Lower lobe of right lung (tissue), 2 donors: Measurements from ENCODE around the gene TBX20. TPM values are rescaled to one million over a fixed set of nuclear protein-coding genes. Genes with fewer than 3 reads are reported as not detected.

Experiments
- ATAC-seq, 2 donors: fragments of 200-7000 bp; cut with Tn5 transposase; one replicate each; pipeline ENCODE4 v1.9.1; 2020 to 2022; ENCODE audit warnings: mild to moderate bottlenecking in 2 of 2, moderate library complexity in 2 of 2
- DNase-seq: peaks from one replicate; pipeline ENCODE4 v3.0.0-alpha.2; 2020
- H3K27ac ChIP-seq: fragments of 200-600 bp; one replicate; pipeline ENCODE4 v1.8.0; 2022
- H3K27me3 ChIP-seq: fragments of 200-600 bp; one replicate; pipeline ENCODE4 v1.8.0; 2022; ENCODE audit warnings: low read depth
- H3K36me3 ChIP-seq: fragments of 200-600 bp; one replicate; pipeline ENCODE4 v1.8.0; 2022; ENCODE audit warnings: mild to moderate bottlenecking
- H3K4me1 ChIP-seq: fragments of 200-600 bp; one replicate; pipeline ENCODE4 v1.8.0; 2022
- H3K4me3 ChIP-seq: fragments of 200-600 bp; one replicate; pipeline ENCODE4 v1.8.0; 2022; ENCODE audit warnings: mild to moderate bottlenecking
- H3K9me3 ChIP-seq: fragments of 200-600 bp; one replicate; pipeline ENCODE4 v1.8.0; 2022
- CTCF ChIP-seq: fragments of 200-600 bp; IDR thresholded peaks from one replicate; pipeline ENCODE4 v1.8.0; 2022; ENCODE audit warnings: antibody characterized with exemption, mild to moderate bottlenecking
- intact Hi-C: fragments of 100-400 bp; cut with DNase I; formaldehyde crosslinking; loops from one replicate; pipeline ENCODE4 v1.11.0; 2022
- total RNA-seq: library from RNA; stranded (reverse); fragmentation: NEBNext Ultra II Directional; extraction: Animal tissue kit (Norgen Biotek cat#: 25700); gene quantifications from one replicate; pipeline ENCODE4 v1.2.1, GENCODE V29; 2021
- donor health status: DM: no; HTN: yes; CAD: no; lungs with severe emphysema.

TBX20 gene
- total RNA-seq, 1 donor from 2014 or later, result 0.65 TPM

- no peak for ATAC-seq
- intact Hi-C loops, result no loop called here
These were observed 27.0 kb upstream of the TBX20 start for GRCh38 chr7:35280902-35281301.

DNA sequence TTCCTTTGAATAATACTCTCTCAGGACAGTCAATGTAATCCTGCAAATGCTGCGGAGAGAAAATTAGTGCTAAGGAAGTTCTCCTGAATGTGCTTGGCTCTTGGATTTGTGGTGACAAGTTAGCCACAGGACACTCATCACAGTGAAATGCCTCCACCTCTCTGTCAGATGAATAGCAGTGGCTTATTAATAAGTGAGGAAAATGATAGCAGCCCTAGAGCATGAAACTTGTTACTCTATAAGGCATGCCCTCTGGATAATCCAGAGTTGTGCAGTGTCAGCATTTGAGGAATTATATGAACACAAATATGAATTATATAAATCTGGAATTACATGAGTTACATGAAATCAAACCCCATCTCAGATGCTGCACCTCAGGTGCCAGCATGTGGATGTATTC lies 23.5 kb upstream of the TBX20 start:
- Histone ChIP-seq H3K4me3 (no peak overlapping the region), H3K36me3 (no peaks in the 10 kb centered on the region), H3K4me1 (no peaks in the 10 kb centered on the region), H3K27ac (no peak overlapping the region), H3K27me3 (no peaks in the 10 kb centered on the region), H3K9me3 (no peaks in the 10 kb centered on the region)
- intact Hi-C loops, result no loop called here
- TF ChIP-seq CTCF, result no peak
- no peak for DNase-seq
- ATAC-seq, result no peak

More at GRCh38 chr7:35280902-35281301, 27.0 kb upstream of the TBX20 start:
- Histone ChIP-seq H3K4me3 (no peak overlapping the region), H3K9me3 (no peaks in the 10 kb centered on the region), H3K4me1 (no peaks in the 10 kb centered on the region), H3K27me3 (no peaks in the 10 kb centered on the region), H3K27ac (no peak overlapping the region), H3K36me3 (no peaks in the 10 kb centered on the region)
- no peak for DNase-seq
- no peak for TF ChIP-seq CTCF

GRCh38 chr7:35272246-35272645 lies 18.3 kb upstream of the TBX20 start:
- no peak overlapping the region for H3K4me3 ChIP-seq
- no peaks in the 10 kb centered on the region for H3K36me3 ChIP-seq
- no peaks in the 10 kb centered on the region for H3K4me1 ChIP-seq
- DNase-seq (no peak), ATAC-seq (no peak)
- intact Hi-C loops, result no loop called here
- H3K27me3 ChIP-seq, result no peaks in the 10 kb centered on the region
- H3K9me3 ChIP-seq, result no peaks in the 10 kb centered on the region
- TF ChIP-seq CTCF, result no peak
- no peak overlapping the region for H3K27ac ChIP-seq

DNA sequence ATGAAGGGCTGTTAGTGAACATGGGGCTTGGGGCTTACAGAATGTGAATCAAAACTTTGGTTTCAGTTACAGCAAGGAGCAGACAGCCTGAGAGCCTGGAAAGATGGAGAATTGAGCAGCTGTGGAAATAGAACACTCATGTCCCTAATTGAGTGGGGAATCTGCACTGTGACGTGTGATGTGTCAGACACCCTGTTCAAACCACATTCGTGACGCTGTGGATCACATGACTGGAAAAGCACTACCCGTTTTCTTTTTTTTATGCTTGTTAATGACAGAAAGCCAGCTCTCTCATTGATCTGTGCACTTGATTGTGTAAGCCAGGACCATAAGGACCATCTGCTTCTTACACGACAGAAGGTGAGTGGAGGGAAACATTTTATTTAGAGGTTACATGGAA lies 15.1 kb upstream of the TBX20 start:
- H3K9me3 ChIP-seq, result no peaks in the 10 kb centered on the region
- no peak for TF ChIP-seq CTCF
- intact Hi-C loops, result no loop called here
- peaks cover 15% of the 10 kb centered on the region for H3K27me3 ChIP-seq
- no peak overlapping the region for H3K27ac ChIP-seq
- no peaks in the 10 kb centered on the region for H3K4me1 ChIP-seq
- ATAC-seq (no peak), DNase-seq (no peak)
- no peak overlapping the region for H3K4me3 ChIP-seq
- no peaks in the 10 kb centered on the region for H3K36me3 ChIP-seq

DNA sequence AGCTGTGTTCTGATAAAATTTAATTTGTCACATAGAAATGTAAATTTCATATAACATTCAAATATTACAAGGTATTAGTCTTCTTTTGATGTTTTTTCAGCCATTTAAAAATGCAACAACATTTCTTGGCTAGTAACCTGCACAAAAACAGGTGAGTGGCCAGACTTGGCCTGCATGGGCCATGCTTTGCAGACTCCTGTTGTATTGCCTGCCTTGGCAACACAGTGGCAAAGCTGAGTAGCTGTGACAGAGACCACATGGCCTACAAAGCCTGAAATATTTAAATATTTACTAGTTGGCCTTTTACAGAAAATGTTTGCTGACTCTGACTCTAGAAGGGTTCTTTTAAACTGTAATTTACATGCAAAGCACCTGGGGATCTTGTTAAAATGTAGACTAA lies 13.5 kb upstream of the TBX20 start:
- TF ChIP-seq CTCF, result no peak
- no peaks in the 10 kb centered on the region for H3K36me3 ChIP-seq
- H3K9me3 ChIP-seq, result no peaks in the 10 kb centered on the region
- H3K27ac ChIP-seq, result no peak overlapping the region
- no peak for ATAC-seq
- intact Hi-C loops, result no loop called here
- H3K4me3 ChIP-seq, result no peak overlapping the region
- H3K27me3 ChIP-seq, result peaks cover 30% of the 10 kb centered on the region
- no peak for DNase-seq
- H3K4me1 ChIP-seq, result no peaks in the 10 kb centered on the region

DNA sequence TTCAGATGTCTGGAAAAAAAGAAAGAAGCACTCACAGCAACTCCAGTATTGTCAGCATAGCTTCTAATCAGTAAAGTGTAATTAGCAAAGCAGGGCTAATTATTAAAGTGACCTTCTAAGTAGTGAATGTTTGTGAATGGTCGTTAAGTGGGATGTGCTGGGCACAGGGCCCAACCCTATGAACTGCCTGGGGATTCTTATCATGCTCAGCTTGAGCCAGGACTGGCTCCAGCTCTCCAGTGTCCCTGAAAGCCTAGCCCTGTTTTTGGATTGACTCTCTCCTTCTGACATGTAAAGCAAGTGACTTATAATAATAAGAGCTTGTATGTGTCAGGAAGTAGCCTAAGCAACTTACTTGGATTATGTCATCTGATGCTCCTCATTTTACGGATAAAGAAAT lies 9.5 kb upstream of the TBX20 start:
- TF ChIP-seq CTCF, result no peak
- DNase-seq, result no peak
- Histone ChIP-seq H3K27ac (no peak overlapping the region), H3K4me1 (no peaks in the 10 kb centered on the region), H3K27me3 (peaks cover 70% of the 10 kb centered on the region), H3K36me3 (no peaks in the 10 kb centered on the region), H3K4me3 (no peak overlapping the region), H3K9me3 (no peaks in the 10 kb centered on the region)
- ATAC-seq, result no peak
- intact Hi-C loops, result loop anchor here (5.0 kb wide), 1 partner anchor 134 kb away; no protein-coding TSS in a partner anchor
